IPS-18c (cell line): ENCODE data around the gene UGT1A7.
"Not testable (repeated sequence)": the region's sequence is repeated elsewhere in the genome, so short reads cannot be mapped to it uniquely, and the experiment has no call there.

Source experiments
- H3K4me3 ChIP-seq: 2 replicates; pipeline ENCODE4 v1.7.0; 2013; ENCODE audit warnings: low read depth, mild to moderate bottlenecking, low read length, moderate library complexity; ENCODE audit not compliant: insufficient read depth
- H3K9me3 ChIP-seq: one replicate; pipeline ENCODE4 v1.6.1; 2013; ENCODE audit warnings: mild to moderate bottlenecking, low read length, moderate library complexity; ENCODE audit not compliant: control insufficient read depth, insufficient read depth

UGT1A7 gene

GRCh38 chr2:233681521-233682099, at the start of gene UGT1A7:
Gene UGT1A7, plus strand, starts transcription at chr2:233681901. Its CDS starts 37 bp downstream, at chr2:233681938.
- Histone ChIP-seq H3K4me3 (no peak within 1 kb of the TSS), H3K9me3 (no peaks in the 10 kb centered on the region)

- H3K9me3 ChIP-seq = not testable (repeated sequence)
Observed at GRCh38 chr2:233636306-233636705, 45.4 kb upstream of the UGT1A7 start, which contains the start of gene UGT1A10. Gene UGT1A10, plus strand, starts transcription at chr2:233636448. Its CDS starts 75 bp downstream, at chr2:233636523.

GRCh38 chr2:233638836-233639235, 42.9 kb upstream of the UGT1A7 start:
- H3K9me3 ChIP-seq = no peaks in the 10 kb centered on the region
- no peak overlapping the region for H3K4me3 ChIP-seq

More at GRCh38 chr2:233636306-233636705, 45.4 kb upstream of the UGT1A7 start, which contains the start of gene UGT1A10:
- H3K4me3 ChIP-seq = not testable (repeated sequence)

- Histone ChIP-seq H3K4me3 (no peak overlapping the region), H3K9me3 (no peaks in the 10 kb centered on the region)
Observed at GRCh38 chr2:233639860-233640259, 41.8 kb upstream of the UGT1A7 start.

- Histone ChIP-seq H3K4me3 (no peak overlapping the region), H3K9me3 (peaks cover 7% of the 10 kb centered on the region)
Observed at GRCh38 chr2:233643128-233643527, 38.6 kb upstream of the UGT1A7 start.

GRCh38 chr2:233646033-233646432, 35.7 kb upstream of the UGT1A7 start:
- not testable (repeated sequence) for H3K9me3 ChIP-seq, H3K4me3 ChIP-seq

- H3K4me3 ChIP-seq = no peak overlapping the region
- peaks cover 2% of the 10 kb centered on the region for H3K9me3 ChIP-seq
Observed at GRCh38 chr2:233650981-233651380, 30.7 kb upstream of the UGT1A7 start.

- Histone ChIP-seq H3K4me3 (no peak overlapping the region), H3K9me3 (no peaks in the 10 kb centered on the region)
Observed at GRCh38 chr2:233651430-233651829, 30.3 kb upstream of the UGT1A7 start.

- Histone ChIP-seq H3K4me3 (no peak overlapping the region), H3K9me3 (no peaks in the 10 kb centered on the region)
Observed at GRCh38 chr2:233654501-233654900, 27.2 kb upstream of the UGT1A7 start.

- H3K4me3 ChIP-seq = no peak overlapping the region
- no peaks in the 10 kb centered on the region for H3K9me3 ChIP-seq
Observed at GRCh38 chr2:233655043-233655442, 26.7 kb upstream of the UGT1A7 start.

- H3K4me3 ChIP-seq, H3K9me3 ChIP-seq: not testable (repeated sequence)
Observed at GRCh38 chr2:233655943-233656342, 25.8 kb upstream of the UGT1A7 start.

- Histone ChIP-seq H3K9me3 (no peaks in the 10 kb centered on the region), H3K4me3 (no peak overlapping the region)
Observed at GRCh38 chr2:233656443-233656842, 25.3 kb upstream of the UGT1A7 start.

- H3K9me3 ChIP-seq = no peaks in the 10 kb centered on the region
- H3K4me3 ChIP-seq = no peak overlapping the region
Observed at GRCh38 chr2:233658610-233659009, 23.1 kb upstream of the UGT1A7 start.

- Histone ChIP-seq H3K9me3 (no peaks in the 10 kb centered on the region), H3K4me3 (no peak overlapping the region)
Observed at GRCh38 chr2:233663911-233664310, 17.8 kb upstream of the UGT1A7 start.

GRCh38 chr2:233668605-233669260, 13.0 kb upstream of the UGT1A7 start:
- Histone ChIP-seq H3K9me3 (no peaks in the 10 kb centered on the region), H3K4me3 (no peak overlapping the region)

- Histone ChIP-seq H3K9me3 (no peaks in the 10 kb centered on the region), H3K4me3 (no peak within 1 kb of the TSS)
Observed at GRCh38 chr2:233671290-233672161, 10.2 kb upstream of the UGT1A7 start, which contains the start of gene UGT1A9. Gene UGT1A9, plus strand, starts transcription at chr2:233671898. Its CDS starts 37 bp downstream, at chr2:233671935.

GRCh38 chr2:233672886-233673285, 8.8 kb upstream of the UGT1A7 start:
- H3K4me3 ChIP-seq = no peak overlapping the region

GRCh38 chr2:233673896-233674295, 7.8 kb upstream of the UGT1A7 start:
- Histone ChIP-seq H3K4me3 (no peak overlapping the region), H3K9me3 (no peaks in the 10 kb centered on the region)

More at GRCh38 chr2:233672886-233673285, 8.8 kb upstream of the UGT1A7 start:
- H3K9me3 ChIP-seq = no peaks in the 10 kb centered on the region
